OCI-LY7 (cell line): ENCODE measurements around the gene PHF5A. TPM values are rescaled to one million over a fixed set of nuclear protein-coding genes. Genes with fewer than 3 reads are reported as not detected.

Source experiments
- BruUV-seq: library from RNA; stranded (reverse); fragments of 400-500 nt; replicated peaks from 2 replicates; lab custom pipeline; 2021; lab: Mats Ljungman, UMichigan
- CTCF ChIA-PET: fragments of 300-600 bp; sonication (Branson Sonifier 250); formaldehyde crosslinking; loops from one replicate; lab custom pipeline; 2022; ENCODE audit warnings: antibody characterized with exemption; ENCODE audit not compliant: unreplicated experiment; lab: Charles Lee
- POLR2A ChIA-PET: fragments of 300-600 bp; sonication (Branson Sonifier 250); formaldehyde crosslinking; loops from one replicate; lab custom pipeline; 2022; ENCODE audit warnings: antibody characterized with exemption; lab: Charles Lee
- DNase-seq: peaks from one replicate; pipeline ENCODE4 v3.0.0-alpha.2; 2015; ENCODE audit warnings: low spot score
- H2AFZ ChIP-seq: fragments of 200-600 bp; sonication (generic), shearing (Covaris generic); 2 replicates; pipeline ENCODE4 v1.6.1; 2014; ENCODE audit warnings: mild to moderate bottlenecking, antibody characterized with exemption, low read length, moderate library complexity
- H3K27ac ChIP-seq: fragments of 200-600 bp; sonication (generic); 2 replicates; pipeline ENCODE4 v1.5.1; 2014; ENCODE audit warnings: mixed run types, low read depth, mild to moderate bottlenecking, moderate library complexity, low read length, inconsistent platforms; ENCODE audit not compliant: poor library complexity, severe bottlenecking
- H3K36me3 ChIP-seq: fragments of 200-600 bp; sonication (generic); 2 replicates; pipeline ENCODE4 v1.6.1; 2014; ENCODE audit warnings: mild to moderate bottlenecking, antibody characterized with exemption, low read length, moderate library complexity, mixed read lengths; ENCODE audit not compliant: insufficient read depth
- H3K4me1 ChIP-seq: fragments of 200-600 bp; sonication (generic); 2 replicates; pipeline ENCODE4 v1.5.1; 2014; ENCODE audit warnings: mild to moderate bottlenecking, low read length; ENCODE audit not compliant: insufficient read depth, poor library complexity, severe bottlenecking
- H3K4me2 ChIP-seq: fragments of 200-600 bp; sonication (generic); 2 replicates; pipeline ENCODE4 v1.6.1; 2014; ENCODE audit warnings: mild to moderate bottlenecking, low read length
- H3K4me3 ChIP-seq: fragments of 200-600 bp; sonication (generic); 2 replicates; pipeline ENCODE4 v1.5.1; 2014; ENCODE audit warnings: mild to moderate bottlenecking, low read depth, low read length; ENCODE audit not compliant: poor library complexity, severe bottlenecking
- H3K79me2 ChIP-seq: fragments of 200-600 bp; sonication (generic); 2 replicates; pipeline ENCODE4 v1.6.1; 2016; ENCODE audit warnings: low read depth, mild to moderate bottlenecking, low read length, moderate library complexity, mixed read lengths; ENCODE audit not compliant: insufficient read depth
- H3K9me2 ChIP-seq: fragments of 200-600 bp; sonication (generic); 2 replicates; pipeline ENCODE4 v1.6.1; 2016; ENCODE audit warnings: mild to moderate bottlenecking, low read length, mixed read lengths; ENCODE audit not compliant: insufficient read depth
- H3K9me3 ChIP-seq: fragments of 200-600 bp; sonication (generic); 2 replicates; pipeline ENCODE4 v1.6.1; 2014; ENCODE audit warnings: mild to moderate bottlenecking, mixed run types, low read length, mixed read lengths
- H4K20me1 ChIP-seq: fragments of 200-600 bp; sonication (generic); 2 replicates; pipeline ENCODE4 v1.6.1; 2014; ENCODE audit warnings: mild to moderate bottlenecking, antibody characterized with exemption, low read length, moderate library complexity, mixed read lengths; ENCODE audit not compliant: insufficient read depth
- CTCF ChIP-seq: fragments of 200-600 bp; sonication (generic); conservative IDR thresholded peaks from 2 replicates; pipeline ENCODE4 v1.5.1; 2014; ENCODE audit warnings: mild to moderate bottlenecking, antibody characterized with exemption, low read length, moderate library complexity, mixed read lengths
- EZH2phosphoT487 ChIP-seq: fragments of 200-600 bp; sonication (generic); IDR thresholded peaks from 2 replicates; pipeline ENCODE4 v1.6.1; 2018; ENCODE audit warnings: low read depth, borderline replicate concordance, mild to moderate bottlenecking, mixed run types, antibody characterized with exemption, low read length, moderate library complexity, mixed read lengths
- intact Hi-C: fragments of 100-400 bp; cut with micrococcal nuclease; formaldehyde crosslinking; loops from one replicate; pipeline ENCODE4 v1.10.0; 2022; ENCODE audit not compliant: unreplicated experiment
- total RNA-seq, 2 experiments: library from RNA; depleted of rRNA in 1 of 2; stranded (reverse); fragments of >200 nt in 1 of 2; shearing (Covaris generic) in 1 of 2; gene quantifications; 2 replicates each; pipeline ENCODE4 v1.2.3, GENCODE V29; 2014 to 2022

Gene PHF5A
- total RNA-seq, 2 experiments from 2014 or later, result 60.9 to 87.9 TPM

GRCh38 chr22:41447435-41448188 is 20.9 kb downstream of the PHF5A start:
- Histone ChIP-seq H3K36me3 (peaks cover 6% of the 10 kb centered on the region; the same call in 1 of the 2 replicates), H4K20me1 (no peaks in the 10 kb centered on the region), H3K9me3 (no peaks in the 10 kb centered on the region), H3K9me2 (no peaks in the 10 kb centered on the region), H3K79me2 (peaks cover 35% of the 10 kb centered on the region), H2AFZ (peak overlapping the region; percentile 3; the same call in 1 of the 2 replicates), H3K27ac (peak overlapping the region; percentile 85), H3K4me2 (peak overlapping the region; percentile 97), H3K4me1 (peaks cover 14% of the 10 kb centered on the region), H3K4me3 (peak overlapping the region; percentile 83)
- CTCF ChIA-PET, result interaction anchor here (0.6 kb wide), 1 partner anchor 255 kb away, joined by 3 read pairs; no protein-coding TSS in a partner anchor
- intact Hi-C loops, result loop anchor here (2.0 to 10.0 kb wide), 5 partner anchors 21 to 1167 kb away; partner anchors contain the start of genes ACO2, EP300, PHF5A and POLDIP3
- BruUV-seq, result no TSS peak
- TF ChIP-seq CTCF (no peak), EZH2phosphoT487 (no peak)
- POLR2A ChIA-PET, result interaction anchor here (0.9 to 2.2 kb wide), 7 partner anchors 10 to 66 kb away, joined by 3 to 12 read pairs (median 6); partner anchors contain the start of genes ACO2, PHF5A and TEF
- peak; percentile 74 for DNase-seq

- peaks cover 43% of the 10 kb centered on the region for H3K79me2 ChIP-seq
- no peaks in the 10 kb centered on the region for H3K9me2 ChIP-seq
- H3K4me1 ChIP-seq, result peaks cover 14% of the 10 kb centered on the region
- no peaks in the 10 kb centered on the region for H4K20me1 ChIP-seq
- TSS peak; percentile 76 for BruUV-seq
- H3K4me2 ChIP-seq, result peak within 1 kb of the TSS; percentile 98
- H3K9me3 ChIP-seq, result no peaks in the 10 kb centered on the region
- peak within 1 kb of the TSS; percentile 3 for H2AFZ ChIP-seq
- peak within 1 kb of the TSS; percentile 83 for H3K4me3 ChIP-seq
- POLR2A ChIA-PET, result interaction anchor here (0.6 to 2.2 kb wide), 4 partner anchors 22 to 65 kb away, joined by 3 to 6 read pairs (median 4); partner anchors contain the start of genes ACO2, PHF5A and TEF
- TF ChIP-seq CTCF, result no peak
- no peak for TF ChIP-seq EZH2phosphoT487
- intact Hi-C loops, result loop anchor here (2.0 to 10.0 kb wide), 5 partner anchors 22 to 1168 kb away; partner anchors contain the start of genes ACO2, EP300, PHF5A and POLDIP3
- H3K36me3 ChIP-seq, result peaks cover 14% of the 10 kb centered on the region; the same call in 1 of the 2 replicates
- peak; percentile 98 for DNase-seq
- peak within 1 kb of the TSS; percentile 85 for H3K27ac ChIP-seq
- CTCF ChIA-PET, result interaction anchor here (0.9 kb wide), 1 partner anchor 9 kb away, joined by 3 read pairs; no protein-coding TSS in a partner anchor
These were observed 21.7 kb downstream of the PHF5A start, which contains the start of gene TOB2 for GRCh38 chr22:41446639-41447434. TSS of gene TOB2 (minus strand) at chr22:41446801. CDS start at chr22:41437345, 9,456 bp downstream.
